KMS-11 (cell line): Measurements from ENCODE around the gene USP47.

Source experiments
- H2AFZ ChIP-seq: fragments of 200-600 bp; sonication (generic); 2 replicates; pipeline ENCODE4 v1.6.1; 2016; ENCODE audit warnings: antibody characterized with exemption, mixed run types, low read depth
- H3K27ac ChIP-seq: fragments of 200-600 bp; sonication (generic); 2 replicates; pipeline ENCODE4 v1.6.1; 2016; ENCODE audit warnings: mild to moderate bottlenecking, mixed run types
- H3K27me3 ChIP-seq: fragments of 200-600 bp; sonication (generic); 2 replicates; pipeline ENCODE4 v1.6.1; 2017; ENCODE audit warnings: mild to moderate bottlenecking, low read depth, mixed run types, moderate library complexity; ENCODE audit not compliant: insufficient read depth
- H3K36me3 ChIP-seq: fragments of 200-600 bp; sonication (generic); 2 replicates; pipeline ENCODE4 v1.6.1; 2017; ENCODE audit warnings: mild to moderate bottlenecking, mixed run types; ENCODE audit not compliant: insufficient read depth
- H3K4me1 ChIP-seq: fragments of 200-600 bp; sonication (generic); 2 replicates; pipeline ENCODE4 v1.6.1; 2016; ENCODE audit warnings: mild to moderate bottlenecking, low read depth, mixed run types; ENCODE audit not compliant: poor library complexity, severe bottlenecking
- H3K4me2 ChIP-seq: fragments of 200-600 bp; sonication (generic); 2 replicates; pipeline ENCODE4 v1.7.0; 2016; ENCODE audit warnings: mild to moderate bottlenecking, mixed run types
- H3K4me3 ChIP-seq: fragments of 200-600 bp; sonication (generic); IDR thresholded peaks from 2 replicates; pipeline ENCODE4 v1.6.1; 2017; ENCODE audit warnings: low read depth, low read length, mixed read lengths; ENCODE audit not compliant: insufficient read depth
- H3K79me2 ChIP-seq: fragments of 200-600 bp; sonication (generic); 2 replicates; pipeline ENCODE4 v1.6.1; 2016; ENCODE audit warnings: low read depth, mixed run types; ENCODE audit not compliant: insufficient read depth
- H3K9ac ChIP-seq: fragments of 200-600 bp; sonication (generic); 2 replicates; pipeline ENCODE4 v1.6.1; 2016; ENCODE audit warnings: mild to moderate bottlenecking, mixed run types
- H4K20me1 ChIP-seq: fragments of 200-600 bp; sonication (generic); 2 replicates; pipeline ENCODE4 v1.6.1; 2016; ENCODE audit warnings: mild to moderate bottlenecking, mixed run types; ENCODE audit not compliant: insufficient read depth
- CTCF ChIP-seq: fragments of 200-600 bp; sonication (generic); conservative IDR thresholded peaks from 2 replicates; pipeline ENCODE4 v1.6.1; 2017; ENCODE audit warnings: low read depth, mild to moderate bottlenecking, antibody characterized with exemption, low read length, moderate library complexity, mixed read lengths

The USP47 gene

DNA sequence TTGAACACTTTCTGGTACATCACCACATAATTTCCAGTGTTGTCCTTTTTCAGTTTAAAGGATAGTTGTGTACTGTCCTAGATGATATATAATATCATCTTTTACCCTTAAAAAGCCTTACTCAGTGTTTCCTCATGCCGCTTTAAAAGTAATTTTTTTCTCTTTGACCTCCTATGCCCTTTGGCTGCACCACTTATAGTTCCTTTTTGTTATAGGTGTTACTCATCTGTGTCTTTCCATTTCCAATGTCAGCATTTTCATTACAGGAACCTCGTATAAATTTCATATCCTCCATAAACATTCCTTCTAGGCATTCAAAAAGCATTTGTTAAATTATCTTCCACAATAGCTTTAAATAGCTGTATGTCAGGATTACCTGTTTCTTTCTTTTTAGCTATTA, 40.8 kb downstream of the USP47 start:
- TF ChIP-seq CTCF = no peak
- Histone ChIP-seq H3K27me3 (no peaks in the 10 kb centered on the region), H3K79me2 (peaks cover 10% of the 10 kb centered on the region; the same call in 1 of the 2 replicates), H4K20me1 (no peaks in the 10 kb centered on the region; the same call in 1 of the 2 replicates), H3K36me3 (peaks cover 16% of the 10 kb centered on the region; the same call in 1 of the 2 replicates), H3K4me1 (peaks cover 12% of the 10 kb centered on the region), H2AFZ (no peak overlapping the region), H3K9ac (no peak overlapping the region), H3K27ac (no peak overlapping the region), H3K4me2 (no peak overlapping the region), H3K4me3 (no peak overlapping the region)

DNA sequence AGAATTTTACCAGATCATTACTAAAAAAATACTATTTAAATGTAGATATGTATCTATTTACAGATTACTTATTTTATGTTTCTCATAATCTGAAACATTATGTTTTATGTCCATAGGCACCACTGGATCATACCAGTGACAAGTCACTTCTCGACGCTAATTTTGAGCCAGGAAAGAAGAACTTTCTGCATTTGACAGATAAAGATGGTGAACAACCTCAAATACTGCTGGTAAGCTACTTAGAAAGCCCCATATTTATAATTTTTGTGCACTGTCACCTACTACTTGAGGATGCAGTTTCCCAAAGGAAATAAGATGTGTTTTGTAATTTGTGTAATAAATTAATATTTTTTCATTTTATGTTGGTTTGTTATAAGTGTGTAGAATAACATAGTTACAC, 42.6 kb downstream of the USP47 start:
- Histone ChIP-seq H3K79me2 (0 out of 2 replicates have a peak, but pooled peaks cover 2% of the 10 kb centered on the region), H3K36me3 (peaks cover 16% of the 10 kb centered on the region; the same call in 1 of the 2 replicates), H3K4me3 (no peak overlapping the region), H4K20me1 (no peaks in the 10 kb centered on the region; the same call in 1 of the 2 replicates), H2AFZ (no peak overlapping the region), H3K4me2 (no peak overlapping the region), H3K9ac (no peak overlapping the region), H3K27me3 (no peaks in the 10 kb centered on the region), H3K4me1 (peaks cover 12% of the 10 kb centered on the region), H3K27ac (no peak overlapping the region)
- no peak for TF ChIP-seq CTCF

- Histone ChIP-seq H3K27me3 (no peaks in the 10 kb centered on the region), H3K9ac (no peak overlapping the region), H2AFZ (no peak overlapping the region), H3K4me1 (peaks cover 12% of the 10 kb centered on the region), H3K27ac (no peak overlapping the region), H3K4me3 (no peak overlapping the region), H3K79me2 (no peaks in the 10 kb centered on the region), H3K36me3 (peaks cover 16% of the 10 kb centered on the region; the same call in 1 of the 2 replicates), H3K4me2 (no peak overlapping the region), H4K20me1 (no peaks in the 10 kb centered on the region; the same call in 1 of the 2 replicates)
- TF ChIP-seq CTCF = no peak
Observed at GRCh38 chr11:11884774-11885481, 43.2 kb downstream of the USP47 start.

GRCh38 chr11:11894486-11894885, 52.7 kb downstream of the USP47 start:
- no peak overlapping the region for H3K4me3 ChIP-seq
- no peak overlapping the region for H2AFZ ChIP-seq
- no peaks in the 10 kb centered on the region for H4K20me1 ChIP-seq
- H3K4me2 ChIP-seq = no peak overlapping the region
- H3K79me2 ChIP-seq = no peaks in the 10 kb centered on the region
- H3K27ac ChIP-seq = no peak overlapping the region
- no peak overlapping the region for H3K9ac ChIP-seq
- no peak for TF ChIP-seq CTCF
- H3K4me1 ChIP-seq = no peaks in the 10 kb centered on the region
- H3K27me3 ChIP-seq = no peaks in the 10 kb centered on the region
- H3K36me3 ChIP-seq = 0 out of 2 replicates have a peak, but pooled peaks cover 3% of the 10 kb centered on the region
